Fibroblast of lung (primary cell): Measurements from ENCODE around the gene RPS6KA2.

Experiments
- EZH2 ChIP-seq: IDR thresholded peaks from 2 replicates; pipeline ENCODE4 v1.5.1; 2012; ENCODE audit warnings: low read length, control low read depth, mild to moderate bottlenecking; ENCODE audit errors: missing control alignments
- TF ChIP-seq, protein P1 (sequence below), 2 donors: IDR thresholded peaks in 1 of 2; conservative IDR thresholded peaks in 1 of 2; 1 replicate in 1 of 2; 2 replicates in 1 of 2; pipeline ENCODE4 v1.5.1; 2011 to 2012; ENCODE audit warnings: low read length in 2 of 2, control low read depth in 1 of 2, inconsistent platforms in 1 of 2, low read depth in 1 of 2, mild to moderate bottlenecking in 1 of 2

DNA sequence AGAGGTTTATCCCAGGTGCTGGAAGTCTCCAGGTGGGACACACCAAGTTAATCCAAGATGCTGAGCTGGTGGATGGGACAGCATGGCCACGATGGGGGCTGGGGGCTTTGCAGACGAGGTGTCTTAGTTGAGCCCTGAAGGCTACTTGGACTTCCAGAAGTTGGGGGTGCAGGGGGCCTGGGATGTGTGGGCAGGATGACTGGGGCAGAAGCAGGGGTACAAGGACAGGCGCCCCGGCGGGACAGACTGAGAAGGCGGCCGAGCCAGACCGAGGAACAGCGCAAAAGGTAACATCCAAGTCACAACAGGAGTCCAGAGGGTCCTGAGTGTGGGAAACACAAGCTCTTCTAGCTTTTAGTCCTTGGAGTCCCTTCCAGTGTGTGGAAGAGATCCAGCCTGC lies 64.3 kb downstream of the RPS6KA2 start:
- TF ChIP-seq, protein P1, sequence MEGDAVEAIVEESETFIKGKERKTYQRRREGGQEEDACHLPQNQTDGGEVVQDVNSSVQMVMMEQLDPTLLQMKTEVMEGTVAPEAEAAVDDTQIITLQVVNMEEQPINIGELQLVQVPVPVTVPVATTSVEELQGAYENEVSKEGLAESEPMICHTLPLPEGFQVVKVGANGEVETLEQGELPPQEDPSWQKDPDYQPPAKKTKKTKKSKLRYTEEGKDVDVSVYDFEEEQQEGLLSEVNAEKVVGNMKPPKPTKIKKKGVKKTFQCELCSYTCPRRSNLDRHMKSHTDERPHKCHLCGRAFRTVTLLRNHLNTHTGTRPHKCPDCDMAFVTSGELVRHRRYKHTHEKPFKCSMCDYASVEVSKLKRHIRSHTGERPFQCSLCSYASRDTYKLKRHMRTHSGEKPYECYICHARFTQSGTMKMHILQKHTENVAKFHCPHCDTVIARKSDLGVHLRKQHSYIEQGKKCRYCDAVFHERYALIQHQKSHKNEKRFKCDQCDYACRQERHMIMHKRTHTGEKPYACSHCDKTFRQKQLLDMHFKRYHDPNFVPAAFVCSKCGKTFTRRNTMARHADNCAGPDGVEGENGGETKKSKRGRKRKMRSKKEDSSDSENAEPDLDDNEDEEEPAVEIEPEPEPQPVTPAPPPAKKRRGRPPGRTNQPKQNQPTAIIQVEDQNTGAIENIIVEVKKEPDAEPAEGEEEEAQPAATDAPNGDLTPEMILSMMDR (conservative IDR thresholded peaks at IDR 0.05 in 1 of 2, IDR thresholded peaks at IDR 0.05 in 1 of 2; ENCODE audit: low read depth in 1 of 2, low read length in 2 of 2) = no peak
- no peak for TF ChIP-seq EZH2
